Adrenal gland (tissue), 12 donors: ENCODE measurements around the gene DOCK1. TPM values are rescaled to one million over a fixed set of nuclear protein-coding genes. Genes with fewer than 3 reads are reported as not detected.

Experiments used
- DNase-seq, 7 donors: peaks; one replicate each; pipeline ENCODE4 v3.0.0-alpha.2; 2019 to 2020
- H3K27ac ChIP-seq, 5 donors: fragments of 200-600 bp; sonication (generic) in 4 of 5; 1 replicate in 3 of 5; 2 replicates in 2 of 5; pipeline versions ENCODE4 v1.5.1 to v1.8.0; 2016 to 2020; ENCODE audit warnings: mild to moderate bottlenecking in 1 of 5
- H3K27me3 ChIP-seq: fragments of 200-600 bp; 2 replicates; pipeline ENCODE4 v1.8.0; 2021
- H3K36me3 ChIP-seq, 2 donors: fragments of 200-600 bp; replicated peaks in 1 of 2; 1 replicate in 1 of 2; 2 replicates in 1 of 2; pipeline versions ENCODE4 v1.5.1 to v1.8.0; 2018 to 2022
- H3K4me1 ChIP-seq, 2 donors: fragments of 200-600 bp; replicated peaks in 1 of 2; 1 replicate in 1 of 2; 2 replicates in 1 of 2; pipeline versions ENCODE4 v1.5.1 to v1.8.0; 2018 to 2021
- H3K4me3 ChIP-seq, 4 donors: fragments of 200-600 bp; sonication (generic) in 3 of 4; one replicate each; pipeline ENCODE4 v1.5.1; 2016 to 2018
- H3K9me3 ChIP-seq, 3 donors: fragments of 200-600 bp; sonication (generic) in 1 of 3; replicated peaks in 1 of 3; 1 replicate in 2 of 3; 2 replicates in 1 of 3; pipeline versions ENCODE4 v1.5.1 to v1.8.0; 2016 to 2021
- POLR2A ChIP-seq, 2 donors: fragments of 450-650 bp; IDR thresholded peaks; one replicate each; pipeline ENCODE4 v1.6.1; 2017; ENCODE audit warnings: antibody characterized with exemption in 2 of 2, mild to moderate bottlenecking in 2 of 2, moderate library complexity in 1 of 2
- WGBS, 4 donors: extraction: QIAGEN DNeasy Blood & Tissue Kit in 2 of 4; methylation state at CpG; one replicate each; pipeline versions ENCODE4 v1.1.5 to v1.1.7; 2013 to 2017; 5-methylcytosine and 5-hydroxymethylcytosine counted together
- intact Hi-C, 2 donors: fragments of 100-400 bp; cut with DNase I; formaldehyde crosslinking; loops; one replicate each; pipeline versions ENCODE4 v1.14.1 to v1.15.0; 2022 to 2023
- polyA plus RNA-seq, 3 donors: library from polyadenylated mRNA; stranded (reverse); fragments of 200-250 nt in 2 of 3; fragments of 350-450 nt in 1 of 3; fragmentation: Illumina TruSeq in 1 of 3; extraction: RNeasy Lipid Tissue Mini Kit (QIAGEN cat#74804) in 1 of 3; gene quantifications; one replicate each; pipeline ENCODE4 v1.2.3, GENCODE V29; 2013 to 2014
- total RNA-seq, 9 donors: library from RNA; depleted of rRNA in 4 of 9; stranded (reverse); fragments of >200 nt in 4 of 9; fragments of 120-200 nt in 1 of 9; fragmentation: NEBNext Ultra II Directional in 1 of 9; extraction: Animal tissue kit (Norgen Biotek cat#: 25700) in 1 of 9; gene quantifications; one replicate each; pipeline versions ENCODE4 v1.1.0 to v1.2.4, GENCODE V29; 2013 to 2023
- TF ChIP-seq, protein P1 (sequence below), 6 experiments: fragments of 450-650 bp in 4 of 6; fragments of 200-600 bp in 2 of 6; sonication (generic) in 1 of 6; IDR thresholded peaks; 1 replicate in 5 of 6; 2 replicates in 1 of 6; pipeline versions ENCODE4 v1.5.1 to v1.8.0; 2016 to 2021; ENCODE audit warnings: antibody characterized with exemption in 6 of 6, mild to moderate bottlenecking in 2 of 6, moderate library complexity in 1 of 6
- donor health status: healthy with polysubstance abuse.
- donor health status: Bipolar disorder and iron deficiency.
- donor health status: DM: yes; HTN: yes; CAD: no.
- donor health status: DM: no; HTN: no; CAD: no.
- donor health status: DM: no; HTN: no; CAD: no.
- donor health status: DM: yes; HTN: yes; CAD: no.

Gene DOCK1
- total and polyA plus RNA-seq, 12 donors = 8.1 to 30.4 (median 21.6) TPM

DNA sequence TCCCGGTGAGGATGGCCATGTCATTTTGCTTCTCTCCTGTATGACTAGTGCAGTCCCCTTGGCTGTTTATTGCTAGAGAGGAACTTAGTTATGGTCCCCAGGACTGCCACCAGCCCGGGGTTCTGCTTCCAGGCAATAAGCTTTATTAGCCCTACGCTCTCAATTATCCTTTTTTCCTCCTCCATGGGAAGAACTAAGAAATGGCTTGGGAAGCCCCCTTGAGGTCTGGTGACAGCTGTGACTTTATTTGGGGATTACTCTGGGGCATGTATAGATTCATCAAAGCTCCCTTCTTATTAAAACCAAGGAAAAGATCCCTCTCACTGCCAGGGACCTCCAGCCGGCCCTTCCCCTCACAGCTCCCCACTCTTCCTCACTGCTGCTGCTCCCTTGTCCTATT, 446.3 kb downstream of the DOCK1 start:
- intact Hi-C loops = no loop called here
- TF ChIP-seq POLR2A (IDR thresholded peaks at IDR 0.05) = no peak
- TF ChIP-seq, protein P1, sequence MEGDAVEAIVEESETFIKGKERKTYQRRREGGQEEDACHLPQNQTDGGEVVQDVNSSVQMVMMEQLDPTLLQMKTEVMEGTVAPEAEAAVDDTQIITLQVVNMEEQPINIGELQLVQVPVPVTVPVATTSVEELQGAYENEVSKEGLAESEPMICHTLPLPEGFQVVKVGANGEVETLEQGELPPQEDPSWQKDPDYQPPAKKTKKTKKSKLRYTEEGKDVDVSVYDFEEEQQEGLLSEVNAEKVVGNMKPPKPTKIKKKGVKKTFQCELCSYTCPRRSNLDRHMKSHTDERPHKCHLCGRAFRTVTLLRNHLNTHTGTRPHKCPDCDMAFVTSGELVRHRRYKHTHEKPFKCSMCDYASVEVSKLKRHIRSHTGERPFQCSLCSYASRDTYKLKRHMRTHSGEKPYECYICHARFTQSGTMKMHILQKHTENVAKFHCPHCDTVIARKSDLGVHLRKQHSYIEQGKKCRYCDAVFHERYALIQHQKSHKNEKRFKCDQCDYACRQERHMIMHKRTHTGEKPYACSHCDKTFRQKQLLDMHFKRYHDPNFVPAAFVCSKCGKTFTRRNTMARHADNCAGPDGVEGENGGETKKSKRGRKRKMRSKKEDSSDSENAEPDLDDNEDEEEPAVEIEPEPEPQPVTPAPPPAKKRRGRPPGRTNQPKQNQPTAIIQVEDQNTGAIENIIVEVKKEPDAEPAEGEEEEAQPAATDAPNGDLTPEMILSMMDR (IDR thresholded peaks at IDR 0.05) = no peak
- Histone ChIP-seq H3K4me3 (no peak overlapping the region), H3K9me3 (no peaks in the 10 kb centered on the region), H3K27ac (no peak overlapping the region), H3K4me1 (no peaks in the 10 kb centered on the region), H3K36me3 (no peaks in the 10 kb centered on the region), H3K27me3 (no peaks in the 10 kb centered on the region)
- 88 to 94% (median 92%) methylated on average over 4 of the region's 4 CpGs for WGBS, 4 donors
- DNase-seq = no peak

DNA sequence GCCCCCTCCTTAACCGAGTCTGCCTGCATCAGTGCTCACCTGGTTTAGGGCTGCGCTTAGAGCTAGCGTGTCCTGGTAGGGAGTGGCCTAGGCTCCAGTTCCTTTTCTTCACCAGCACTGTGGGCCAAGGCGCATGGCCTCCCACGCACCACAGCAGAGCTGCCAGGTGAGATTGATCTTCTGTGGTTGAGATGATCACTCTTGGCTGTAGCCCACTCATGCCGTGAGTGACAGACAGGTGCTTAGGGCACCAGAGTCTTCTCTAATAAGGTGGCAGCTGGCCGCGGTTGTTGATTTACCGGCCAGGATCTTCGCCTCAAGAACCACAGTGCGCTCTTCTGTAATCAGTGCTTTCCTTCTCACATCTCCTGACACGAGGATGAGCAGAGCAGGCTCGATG, 448.3 kb downstream of the DOCK1 start:
- WGBS, 4 donors = 89 to 96% (median 91%) methylated on average over 9 to 13 of the region's 13 CpGs
- intact Hi-C loops = no loop called here
- DNase-seq = no peak

DNA sequence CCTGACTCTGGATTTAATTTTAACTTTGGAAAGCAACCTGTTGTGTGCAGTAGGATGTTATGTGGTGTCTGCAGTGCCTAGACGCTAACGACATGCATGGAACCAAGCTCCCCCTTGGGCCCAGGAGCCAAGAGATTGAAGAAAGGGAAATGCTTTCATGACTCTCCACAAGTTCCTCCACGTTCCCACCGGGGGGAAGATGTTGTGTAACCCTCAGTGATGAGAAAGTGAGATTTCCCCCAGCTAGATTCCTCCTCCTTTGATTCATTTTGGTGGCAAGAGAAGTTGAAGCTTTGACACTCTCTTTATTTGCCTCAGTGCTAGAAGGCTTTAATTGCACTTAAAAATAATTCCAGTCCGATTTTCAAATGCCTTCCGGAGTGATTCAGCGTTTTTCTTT, 449.0 kb downstream of the DOCK1 start:
- WGBS, 4 donors = 75 to 86% (median 80%) methylated on average over 7 of the region's 7 CpGs

More for the DNA sequence above, 448.3 kb downstream of the DOCK1 start:
- Histone ChIP-seq H3K4me1 (no peaks in the 10 kb centered on the region), H3K27ac (no peak overlapping the region), H3K9me3 (no peaks in the 10 kb centered on the region), H3K4me3 (no peak overlapping the region), H3K27me3 (no peaks in the 10 kb centered on the region), H3K36me3 (no peaks in the 10 kb centered on the region)
- TF ChIP-seq POLR2A (IDR thresholded peaks at IDR 0.05) = no peak
- TF ChIP-seq, protein P1 (IDR thresholded peaks at IDR 0.05) = no peak

DNA sequence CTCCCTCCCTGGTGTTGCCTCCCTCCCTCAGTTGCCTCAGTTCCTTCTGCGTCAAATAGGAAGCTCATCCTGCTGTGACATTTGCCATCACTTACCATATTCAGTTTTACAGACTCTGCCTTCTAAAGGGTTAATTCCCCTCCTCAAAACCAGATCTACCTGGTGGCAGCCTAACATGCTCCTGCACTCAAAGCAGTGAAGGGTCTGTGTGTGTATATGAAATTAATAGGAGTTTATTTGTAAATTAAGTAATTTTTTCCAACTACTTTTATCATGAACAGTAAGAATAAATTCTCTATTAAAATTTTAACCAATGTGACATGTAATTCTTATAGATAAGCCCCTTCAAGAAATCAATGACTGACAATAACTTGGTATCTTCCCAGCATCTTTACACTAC, 449.8 kb downstream of the DOCK1 start:
- intact Hi-C loops = no loop called here
- DNase-seq = no peak
- Histone ChIP-seq H3K36me3 (no peaks in the 10 kb centered on the region), H3K27ac (no peak overlapping the region), H3K4me3 (no peak overlapping the region), H3K9me3 (no peaks in the 10 kb centered on the region), H3K4me1 (no peaks in the 10 kb centered on the region), H3K27me3 (no peaks in the 10 kb centered on the region)
- WGBS, 4 donors = 91 to 100% (median 95%) methylated on average over 1 of the region's 1 CpG
- TF ChIP-seq, protein P1 (IDR thresholded peaks at IDR 0.05) = no peak
- TF ChIP-seq POLR2A (IDR thresholded peaks at IDR 0.05) = no peak

More for the DNA sequence above, 449.0 kb downstream of the DOCK1 start:
- H3K9me3 ChIP-seq = no peaks in the 10 kb centered on the region
- no peak overlapping the region for H3K27ac ChIP-seq
- no peak for DNase-seq
- TF ChIP-seq POLR2A (IDR thresholded peaks at IDR 0.05) = no peak
- TF ChIP-seq, protein P1 (IDR thresholded peaks at IDR 0.05) = no peak
- no peaks in the 10 kb centered on the region for H3K4me1 ChIP-seq
- intact Hi-C loops = no loop called here
- H3K27me3 ChIP-seq = no peaks in the 10 kb centered on the region
- H3K36me3 ChIP-seq = no peaks in the 10 kb centered on the region
- H3K4me3 ChIP-seq = no peak overlapping the region
